SK-MEL-5 (cell line): ENCODE data around the gene C1QA. TPM values are rescaled to one million over a fixed set of nuclear protein-coding genes. Genes with fewer than 3 reads are reported as not detected.

Experiments
- DNase-seq: peaks from one replicate; pipeline ENCODE4 v3.0.0-alpha.2; 2016; ENCODE audit warnings: low read depth, low spot score
- in situ Hi-C: cut with HindIII; loops from 2 replicates; pipeline ENCODE4 v1.10.0; 2016; ENCODE audit warnings: low sequenced_read_pairs, high pct_unique_total_duplicates, low pct_unique_long_range_greater_than_20kb
- polyA plus RNA-seq, 2 experiments: library from polyadenylated mRNA; depleted of rRNA; stranded (reverse); fragments of >200 nt; gene quantifications; 2 replicates each; pipeline ENCODE4 v1.2.3, GENCODE V29; 2015
- total RNA-seq: library from RNA; depleted of rRNA; stranded (reverse); fragments of >200 nt; shearing (Covaris generic); gene quantifications from 2 replicates; pipeline ENCODE4 v1.2.3, GENCODE V29; 2014; rRNA removed

Gene C1QA
- not detected in 2 replicates for total RNA-seq
- not detected in 2 replicates for polyA plus RNA-seq (2015; cell fraction: cytosol; rRNA removed)
- not detected in 2 replicates for polyA plus RNA-seq (2015; cell fraction: nucleus; rRNA removed)

GRCh38 chr1:22636353-22636752, at the start of gene C1QA:
C1QA (plus strand) TSS chr1:22636628; CDS start chr1:22637617, 989 bp downstream.
- DNase-seq: no peak
- in situ Hi-C loops: no loop called here

- in situ Hi-C loops: no loop called here
- DNase-seq: no peak
Measured at GRCh38 chr1:22587247-22587646, 49.2 kb upstream of the C1QA start.

- in situ Hi-C loops: no loop called here
- no peak for DNase-seq
Measured at GRCh38 chr1:22588899-22589422, 47.5 kb upstream of the C1QA start.

GRCh38 chr1:22591576-22591975, 44.9 kb upstream of the C1QA start:
- no peak for DNase-seq
- in situ Hi-C loops: no loop called here

GRCh38 chr1:22592051-22592450, 44.4 kb upstream of the C1QA start:
- no peak for DNase-seq
- in situ Hi-C loops: no loop called here

GRCh38 chr1:22592919-22593790, 43.3 kb upstream of the C1QA start:
- DNase-seq: no peak
- in situ Hi-C loops: no loop called here

GRCh38 chr1:22594396-22594795, 42.0 kb upstream of the C1QA start:
- DNase-seq: no peak
- in situ Hi-C loops: no loop called here

- no peak for DNase-seq
- in situ Hi-C loops: no loop called here
Measured at GRCh38 chr1:22595108-22595507, 41.3 kb upstream of the C1QA start.

- no peak for DNase-seq
- in situ Hi-C loops: no loop called here
Measured at GRCh38 chr1:22597301-22597965, 39.0 kb upstream of the C1QA start.

GRCh38 chr1:22597996-22598395, 38.4 kb upstream of the C1QA start:
- in situ Hi-C loops: no loop called here
- DNase-seq: no peak

GRCh38 chr1:22598736-22599135, 37.7 kb upstream of the C1QA start:
- in situ Hi-C loops: no loop called here
- DNase-seq: no peak

- DNase-seq: no peak
- in situ Hi-C loops: no loop called here
Measured at GRCh38 chr1:22600071-22600816, 36.2 kb upstream of the C1QA start.

GRCh38 chr1:22600817-22601605, 35.4 kb upstream of the C1QA start:
- in situ Hi-C loops: no loop called here

GRCh38 chr1:22601610-22602009, 34.8 kb upstream of the C1QA start:
- no peak for DNase-seq
- in situ Hi-C loops: no loop called here

More at GRCh38 chr1:22600817-22601605, 35.4 kb upstream of the C1QA start:
- DNase-seq: no peak

GRCh38 chr1:22602060-22602740, 34.2 kb upstream of the C1QA start:
- no peak for DNase-seq
- in situ Hi-C loops: no loop called here

GRCh38 chr1:22606161-22606560, 30.3 kb upstream of the C1QA start:
- in situ Hi-C loops: no loop called here
- DNase-seq: no peak

- in situ Hi-C loops: no loop called here
Measured at GRCh38 chr1:22607154-22607553, 29.3 kb upstream of the C1QA start.

More at GRCh38 chr1:22607154-22607553, 29.3 kb upstream of the C1QA start:
- DNase-seq: no peak
